H9 (cell line): ENCODE results near the gene CADM3. TPM values are rescaled to one million over a fixed set of nuclear protein-coding genes. Genes with fewer than 3 reads are reported as not detected.

ENCODE experiments used
- DNase-seq: peaks from one replicate; pipeline ENCODE4 v3.0.0-alpha.2; 2017
- H2AFZ ChIP-seq: one replicate; pipeline ENCODE4 v1.6.1; 2013; ENCODE audit warnings: mild to moderate bottlenecking, low read length, control low read depth, moderate library complexity
- H2AK5ac ChIP-seq: 2 replicates; pipeline ENCODE4 v1.6.1; 2013; ENCODE audit warnings: low read length, control low read depth, mixed read lengths; ENCODE audit not compliant: insufficient read length
- H2BK120ac ChIP-seq: one replicate; pipeline ENCODE4 v1.6.1; 2013; ENCODE audit warnings: low read depth, mild to moderate bottlenecking, low read length, control low read depth, inconsistent platforms; ENCODE audit not compliant: poor library complexity, severe bottlenecking
- H2BK12ac ChIP-seq: 2 replicates; pipeline ENCODE4 v1.6.1; 2013; ENCODE audit warnings: low read length, control low read depth, mixed read lengths, low read depth; ENCODE audit not compliant: insufficient read length
- H2BK15ac ChIP-seq: 2 replicates; pipeline ENCODE4 v1.6.1; 2013; ENCODE audit warnings: low read depth, low read length, control low read depth
- H2BK20ac ChIP-seq: one replicate; pipeline ENCODE4 v1.6.1; 2013; ENCODE audit warnings: low read depth, mild to moderate bottlenecking, low read length, control low read depth, inconsistent platforms; ENCODE audit not compliant: poor library complexity, severe bottlenecking
- H2BK5ac ChIP-seq: 2 replicates; pipeline ENCODE4 v1.6.1; 2013; ENCODE audit warnings: low read length, control low read depth, mixed read lengths; ENCODE audit not compliant: insufficient read length
- H3K14ac ChIP-seq: 2 replicates; pipeline ENCODE4 v1.6.1; 2013; ENCODE audit warnings: low read length, control low read depth; ENCODE audit not compliant: insufficient read depth
- H3K18ac ChIP-seq: 2 replicates; pipeline ENCODE4 v1.6.1; 2013; ENCODE audit warnings: low read depth, mild to moderate bottlenecking, mixed read lengths, low read length, control low read depth; ENCODE audit not compliant: insufficient read length
- H3K23ac ChIP-seq: 2 replicates; pipeline ENCODE4 v1.6.1; 2013; ENCODE audit warnings: low read length, control low read depth, mixed read lengths, low read depth; ENCODE audit not compliant: insufficient read length
- H3K23me2 ChIP-seq: 2 replicates; pipeline ENCODE4 v1.6.1; 2013; ENCODE audit warnings: low read depth, mild to moderate bottlenecking, mixed read lengths, low read length, control low read depth; ENCODE audit not compliant: insufficient read length, poor library complexity, severe bottlenecking
- H3K27ac ChIP-seq: 2 replicates; pipeline ENCODE4 v1.5.1; 2013; ENCODE audit warnings: low read length, control low read depth, mixed read lengths, low read depth; ENCODE audit not compliant: insufficient read length
- H3K27me3 ChIP-seq: 2 replicates; pipeline ENCODE4 v1.6.1; 2013; ENCODE audit warnings: low read length, control low read depth, inconsistent platforms; ENCODE audit not compliant: insufficient read depth
- H3K4ac ChIP-seq: 2 replicates; pipeline ENCODE4 v1.6.1; 2013; ENCODE audit warnings: low read depth, mild to moderate bottlenecking, control low read depth, inconsistent platforms, low read length, moderate library complexity
- H3K4me1 ChIP-seq: 2 replicates; pipeline ENCODE4 v1.6.1; 2013; ENCODE audit warnings: low read length, control low read depth, inconsistent platforms; ENCODE audit not compliant: insufficient read depth
- H3K4me2 ChIP-seq: 2 replicates; pipeline ENCODE4 v1.6.1; 2013; ENCODE audit warnings: low read length, control low read depth, mixed read lengths; ENCODE audit not compliant: insufficient read length, insufficient read depth
- H3K56ac ChIP-seq: 2 replicates; pipeline ENCODE4 v1.6.1; 2013; ENCODE audit warnings: low read depth, mild to moderate bottlenecking, mixed read lengths, low read length, control low read depth; ENCODE audit not compliant: insufficient read length
- H3K79me1 ChIP-seq: 2 replicates; pipeline ENCODE4 v1.6.1; 2013; ENCODE audit warnings: low read depth, mild to moderate bottlenecking, moderate library complexity, low read length, control low read depth, inconsistent platforms; ENCODE audit not compliant: insufficient read depth, poor library complexity, severe bottlenecking
- H3K79me2 ChIP-seq: 2 replicates; pipeline ENCODE4 v1.6.1; 2013; ENCODE audit warnings: low read length, control low read depth, inconsistent platforms; ENCODE audit not compliant: insufficient read depth
- H3K9ac ChIP-seq: 2 replicates; pipeline ENCODE4 v1.6.1; 2013; ENCODE audit warnings: low read length, control low read depth, mixed read lengths; ENCODE audit not compliant: insufficient read length; ENCODE audit errors: extremely low read depth
- H3K9me3 ChIP-seq: one replicate; pipeline ENCODE4 v1.6.1; 2013; ENCODE audit warnings: low read depth, low read length, inconsistent platforms; ENCODE audit not compliant: control insufficient read depth
- H3T11ph ChIP-seq: one replicate; pipeline ENCODE4 v1.6.1; 2013; ENCODE audit warnings: mild to moderate bottlenecking, low read length, control low read depth, inconsistent platforms
- H4K20me1 ChIP-seq: one replicate; pipeline ENCODE4 v1.6.1; 2013; ENCODE audit not compliant: control insufficient read depth, insufficient read length, insufficient read depth
- H4K5ac ChIP-seq: 2 replicates; pipeline ENCODE4 v1.6.1; 2013; ENCODE audit warnings: low read depth, mild to moderate bottlenecking, mixed read lengths, low read length, control low read depth; ENCODE audit not compliant: insufficient read length
- H4K8ac ChIP-seq: replicated peaks from 2 replicates; pipeline ENCODE4 v1.6.1; 2013; ENCODE audit warnings: low read length, control low read depth, mixed read lengths, low read depth; ENCODE audit not compliant: insufficient read length
- H4K91ac ChIP-seq: 2 replicates; pipeline ENCODE4 v1.6.1; 2013; ENCODE audit warnings: low read depth, mild to moderate bottlenecking, moderate library complexity, mixed read lengths, low read length, control low read depth; ENCODE audit not compliant: insufficient read length
- H3K27ac Mint-ChIP-seq, 3 experiments: 2 replicates in 2 of 3; 3 replicates in 1 of 3; pipeline ENCODE4 v1.8.0; 2020 to 2021; ENCODE audit warnings: mixed read lengths in 3 of 3, mild to moderate bottlenecking in 1 of 3, moderate library complexity in 1 of 3
- H3K27me3 Mint-ChIP-seq: 2 replicates; pipeline ENCODE4 v1.8.0; 2021; ENCODE audit warnings: low read depth, mild to moderate bottlenecking, moderate library complexity, mixed read lengths
- H3K36me3 Mint-ChIP-seq, 3 experiments: 2 replicates in 2 of 3; 3 replicates in 1 of 3; pipeline ENCODE4 v1.8.0; 2020 to 2021; ENCODE audit warnings: low read depth in 3 of 3, mixed read lengths in 3 of 3; ENCODE audit not compliant: insufficient read depth in 1 of 3
- H3K4me1 Mint-ChIP-seq, 2 experiments: 2 replicates each; pipeline ENCODE4 v1.8.0; 2020; ENCODE audit warnings: mixed read lengths in 2 of 2
- H3K4me3 Mint-ChIP-seq, 2 experiments: 2 replicates in 1 of 2; 3 replicates in 1 of 2; pipeline ENCODE4 v1.8.0; 2020 to 2021; ENCODE audit warnings: mild to moderate bottlenecking in 2 of 2, mixed read lengths in 2 of 2, moderate library complexity in 1 of 2
- H3K9me3 Mint-ChIP-seq, 2 experiments: 2 replicates in 1 of 2; 3 replicates in 1 of 2; pipeline ENCODE4 v1.8.0; 2020; ENCODE audit warnings: mild to moderate bottlenecking in 2 of 2, mixed read lengths in 2 of 2, moderate library complexity in 1 of 2
- CTCF ChIP-seq: fragments of 200-600 bp; sonication (generic); conservative IDR thresholded peaks from 3 replicates; pipeline ENCODE4 v1.8.0; 2021; ENCODE audit warnings: antibody characterized with exemption, mild to moderate bottlenecking
- WGBS: extraction: QIAGEN DNeasy Blood & Tissue Kit; methylation state at CpG from one replicate; pipeline ENCODE4 v1.1.7; 2013; ENCODE audit warnings: missing lambda C conversion rate, low lambda C conversion rate, mixed read lengths; ENCODE audit not compliant: insufficient read length; ENCODE audit errors: extremely low coverage; 5-methylcytosine and 5-hydroxymethylcytosine counted together
- total RNA-seq: library from RNA; stranded (reverse); gene quantifications from 2 replicates; pipeline ENCODE4 v1.2.1, GENCODE V29; 2021

CADM3 gene
- total RNA-seq, 1 experiment from 2014 or later, result 5.6 TPM

- Histone ChIP-seq H2BK20ac (no peak overlapping the region), H3K18ac (no peak overlapping the region), H3T11ph (no peak overlapping the region), H3K9me3 (no peaks in the 10 kb centered on the region), H4K5ac (no peak overlapping the region), H3K56ac (no peak overlapping the region), H4K20me1 (no peaks in the 10 kb centered on the region), H4K8ac (no peak overlapping the region), H2AK5ac (no peak overlapping the region), H3K27me3 (no peaks in the 10 kb centered on the region), H2BK5ac (no peak overlapping the region), H2BK15ac (no peak overlapping the region), H4K91ac (no peak overlapping the region), H3K23me2 (no peaks in the 10 kb centered on the region), H3K4me2 (peak overlapping the region; percentile 2), H2BK12ac (no peak overlapping the region), H2AFZ (no peak overlapping the region), H3K4ac (no peak overlapping the region), H3K79me1 (no peaks in the 10 kb centered on the region), H3K27ac (no peak overlapping the region), H2BK120ac (no peak overlapping the region), H3K79me2 (no peaks in the 10 kb centered on the region), H3K9ac (no peak overlapping the region), H3K23ac (no peak overlapping the region), H3K4me1 (no peaks in the 10 kb centered on the region), H3K14ac (no peak overlapping the region)
- Mint-ChIP-seq H3K4me1 (peaks cover 19 to 46% of the 10 kb centered on the region in 2 experiments), H3K36me3 (no peaks in the 10 kb centered on the region), H3K9me3 (no peaks in the 10 kb centered on the region; a peak in 1 of 5 replicates), H3K27me3 (peaks cover 27% of the 10 kb centered on the region), H3K4me3 (0 out of 5 replicates have a peak overlapping the region, but pooled peaks of 1 of the 2 experiments have one; percentile 0), H3K27ac (no peak overlapping the region)
- WGBS, result no CpG with 5 or more reads among the region's 11 CpGs
- DNase-seq, result peak; percentile 73
- peak; percentile 91 for TF ChIP-seq CTCF
Measured at GRCh38 chr1:159211331-159212136, 40.1 kb downstream of the CADM3 start.
